GM12872 (cell line): Measurements from ENCODE around the gene KHK.

Source experiments
- TF ChIP-seq, protein P1 (sequence below): IDR thresholded peaks from 3 replicates; pipeline ENCODE4 v1.5.1; 2011; ENCODE audit warnings: low read depth, mild to moderate bottlenecking, low read length, moderate library complexity; ENCODE audit not compliant: insufficient read depth

The KHK gene

DNA sequence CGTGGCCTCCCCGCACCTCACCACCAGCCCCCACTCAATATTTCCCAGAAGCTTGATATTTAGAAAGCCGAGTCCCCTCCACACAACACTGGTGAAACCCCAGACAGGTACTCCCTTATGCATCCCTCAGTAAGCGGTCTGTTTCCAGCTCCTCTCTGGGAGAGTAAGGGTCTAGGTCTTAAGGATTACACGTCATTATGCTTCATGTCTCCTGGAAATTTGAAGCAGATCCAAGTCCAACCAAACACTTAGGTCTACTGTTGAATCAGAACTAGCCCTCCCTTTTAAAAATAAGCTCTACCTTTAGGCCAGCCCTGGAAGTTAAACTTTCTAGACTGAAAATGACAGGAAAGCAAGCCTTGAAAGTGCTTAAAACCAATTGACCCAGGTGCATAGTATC lies 13.7 kb upstream of the KHK start:
- TF ChIP-seq, protein P1, sequence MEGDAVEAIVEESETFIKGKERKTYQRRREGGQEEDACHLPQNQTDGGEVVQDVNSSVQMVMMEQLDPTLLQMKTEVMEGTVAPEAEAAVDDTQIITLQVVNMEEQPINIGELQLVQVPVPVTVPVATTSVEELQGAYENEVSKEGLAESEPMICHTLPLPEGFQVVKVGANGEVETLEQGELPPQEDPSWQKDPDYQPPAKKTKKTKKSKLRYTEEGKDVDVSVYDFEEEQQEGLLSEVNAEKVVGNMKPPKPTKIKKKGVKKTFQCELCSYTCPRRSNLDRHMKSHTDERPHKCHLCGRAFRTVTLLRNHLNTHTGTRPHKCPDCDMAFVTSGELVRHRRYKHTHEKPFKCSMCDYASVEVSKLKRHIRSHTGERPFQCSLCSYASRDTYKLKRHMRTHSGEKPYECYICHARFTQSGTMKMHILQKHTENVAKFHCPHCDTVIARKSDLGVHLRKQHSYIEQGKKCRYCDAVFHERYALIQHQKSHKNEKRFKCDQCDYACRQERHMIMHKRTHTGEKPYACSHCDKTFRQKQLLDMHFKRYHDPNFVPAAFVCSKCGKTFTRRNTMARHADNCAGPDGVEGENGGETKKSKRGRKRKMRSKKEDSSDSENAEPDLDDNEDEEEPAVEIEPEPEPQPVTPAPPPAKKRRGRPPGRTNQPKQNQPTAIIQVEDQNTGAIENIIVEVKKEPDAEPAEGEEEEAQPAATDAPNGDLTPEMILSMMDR = no peak

DNA sequence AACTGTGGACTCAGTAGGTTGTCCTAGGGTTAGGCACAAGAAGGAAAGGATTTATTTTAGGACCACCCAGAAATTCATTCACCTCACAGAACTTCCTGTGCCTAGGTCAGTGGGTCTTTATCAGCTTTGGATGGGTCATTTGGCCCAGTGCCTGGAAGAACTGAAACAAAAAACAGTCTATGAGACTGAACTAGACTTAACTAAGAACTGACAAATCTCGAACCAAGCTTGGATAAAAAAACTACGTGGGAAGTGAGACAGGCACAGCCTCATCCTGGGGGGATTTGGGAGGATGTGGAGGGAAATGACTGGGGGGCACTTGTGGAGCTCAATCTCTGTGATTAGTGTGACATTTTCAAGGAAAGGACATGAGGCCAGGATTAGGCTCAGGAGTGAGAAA lies 12.8 kb upstream of the KHK start:
- TF ChIP-seq, protein P1 = no peak

DNA sequence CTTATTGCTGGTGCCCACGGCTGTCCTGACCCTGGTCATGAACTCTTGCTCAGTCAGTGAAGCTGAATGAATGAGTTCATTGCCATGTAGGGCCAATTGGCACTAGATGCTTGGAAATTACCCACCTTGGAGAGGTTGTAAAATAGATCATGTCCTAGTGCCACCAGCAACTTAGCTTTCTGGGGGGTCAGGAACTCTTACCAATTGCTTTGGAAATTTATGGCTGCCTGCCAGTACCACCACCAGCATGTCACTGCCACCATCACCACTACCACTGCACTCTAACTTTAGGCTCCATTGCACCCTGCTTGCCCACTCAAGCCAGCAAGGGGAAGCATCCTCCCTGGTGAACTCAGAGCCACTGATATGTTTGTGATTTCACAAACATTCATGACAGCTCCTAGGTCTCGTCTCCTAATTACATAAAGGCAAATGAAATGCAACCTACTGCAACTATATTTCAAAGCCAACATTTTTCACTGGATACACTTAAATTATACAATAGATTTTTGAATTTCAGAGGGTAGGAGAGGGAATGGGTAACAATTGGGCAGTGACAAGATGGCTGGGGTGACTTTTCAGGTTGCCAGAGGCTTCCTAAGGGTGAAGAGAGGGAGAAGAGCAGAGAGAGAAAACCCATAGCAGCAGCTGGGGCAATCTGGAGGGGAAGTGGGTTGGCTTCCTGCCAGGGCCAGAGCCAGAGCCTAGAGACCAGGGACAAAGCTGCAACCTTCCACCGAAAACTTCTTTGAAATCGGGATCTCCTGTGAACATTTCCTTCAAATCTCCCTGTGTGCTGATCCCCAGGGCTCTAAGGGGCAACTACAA lies 11.6 kb upstream of the KHK start:
- TF ChIP-seq, protein P1 = no peak

DNA sequence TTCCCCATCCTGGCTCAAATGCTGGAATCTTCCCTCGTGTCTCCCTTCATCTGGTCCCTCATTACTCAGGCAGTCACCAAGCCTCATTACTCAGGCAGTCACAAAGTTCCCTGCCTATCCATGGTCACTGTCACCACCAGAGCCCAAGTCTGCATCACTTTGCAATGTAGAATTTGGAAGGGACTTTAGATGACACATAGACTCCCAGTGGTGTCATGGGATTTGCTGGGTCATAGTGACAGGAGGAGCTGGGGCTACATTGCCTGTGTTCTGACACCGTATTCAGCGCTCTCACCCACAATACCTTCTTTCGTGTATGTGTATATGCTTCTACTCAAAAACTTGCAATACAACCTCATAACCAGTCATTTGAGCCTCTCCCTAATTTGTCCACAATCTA lies 10.2 kb upstream of the KHK start:
- TF ChIP-seq, protein P1 = no peak

DNA sequence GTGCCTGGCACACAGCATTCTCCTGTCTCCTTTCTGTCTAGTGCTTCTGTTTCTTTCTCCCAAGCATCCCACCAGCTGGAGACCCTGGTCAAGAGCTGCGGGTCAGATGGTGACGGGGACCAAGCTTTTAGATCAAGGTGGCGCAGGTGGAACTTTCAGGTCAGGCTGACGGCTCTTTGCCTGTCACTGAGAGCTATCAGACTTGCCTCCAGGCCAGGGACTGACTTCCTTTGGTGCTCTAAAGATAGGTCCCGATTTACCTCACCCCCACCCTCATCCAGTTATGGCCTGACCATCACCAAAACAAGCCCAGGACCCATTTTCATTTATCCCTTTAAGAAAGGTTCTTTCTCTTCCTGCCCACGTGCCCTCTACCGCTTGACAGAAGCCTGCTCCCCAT lies 9.3 kb upstream of the KHK start:
- TF ChIP-seq, protein P1 = no peak

DNA sequence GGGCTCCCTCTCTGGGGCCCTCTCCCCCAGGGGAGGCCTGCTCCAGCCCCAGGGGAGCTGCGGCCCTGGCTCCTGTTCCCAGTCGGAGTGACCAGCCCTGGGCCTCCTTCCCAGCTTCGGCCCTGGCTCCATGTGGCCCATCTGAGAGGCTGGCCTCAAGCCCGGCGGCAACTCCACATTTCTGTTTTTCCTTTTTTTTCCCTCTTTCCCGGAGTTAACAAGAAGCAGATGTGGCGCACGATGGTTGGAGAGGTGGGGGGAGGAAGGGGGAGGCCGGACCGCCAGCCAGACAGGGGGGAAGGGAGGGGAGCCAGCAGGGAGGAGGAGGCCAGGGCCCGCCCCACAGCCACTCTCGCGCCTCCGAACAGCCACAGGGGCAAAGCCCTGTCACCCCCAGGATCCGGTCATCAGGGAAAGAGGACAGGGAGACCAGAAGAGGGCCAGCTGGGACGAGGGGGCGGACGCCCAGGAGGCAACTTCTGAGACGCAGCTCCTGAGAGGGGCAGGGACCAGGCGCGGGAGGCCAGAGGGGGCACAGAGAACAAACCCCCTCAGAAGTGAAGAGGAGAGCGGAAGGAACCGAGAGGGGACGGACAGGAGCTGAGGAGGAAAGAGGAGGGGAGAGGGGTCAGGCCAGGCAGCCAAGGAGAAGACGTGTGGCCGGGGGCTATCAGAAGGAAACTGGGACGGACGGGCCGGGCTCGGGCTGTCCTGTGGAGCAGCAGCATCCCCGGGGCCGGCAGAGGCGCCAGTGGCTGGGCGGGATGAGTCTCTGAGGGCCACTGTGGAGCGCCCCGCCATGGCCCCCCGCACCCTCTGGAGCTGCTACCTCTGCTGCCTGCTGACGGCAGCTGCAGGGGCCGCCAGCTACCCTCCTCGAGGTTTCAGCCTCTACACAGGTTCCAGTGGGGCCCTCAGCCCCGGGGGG lies 8.0 kb upstream of the KHK start, which contains the start of gene EMILIN1:
EMILIN1 (plus strand) TSS at position 349 of the 928 bp plus-strand sequence; CDS start at position 800, 451 bp downstream.
- TF ChIP-seq, protein P1 = no peak
